ENCODE results near the gene KRT38. TPM values are rescaled to one million over a fixed set of nuclear protein-coding genes. Genes with fewer than 3 reads are reported as not detected.

The KRT38 gene
- total and polyA plus RNA-seq, 2 experiments from 2014 or later = not detected

GRCh38 chr17:41391535-41391934 is 49.2 kb downstream of the KRT38 start:
- DNase-seq (ENCODE audit: low read depth in 1 of 2, low spot score in 1 of 2) = no peak
- TF ChIP-seq CTCF (IDR thresholded peaks at IDR 0.05; ENCODE audit: low read depth, low read length) = no peak

GRCh38 chr17:41390411-41390938 is 50.3 kb downstream of the KRT38 start:
- no peak for TF ChIP-seq CTCF (IDR thresholded peaks at IDR 0.05; ENCODE audit: low read depth, low read length)
- DNase-seq (ENCODE audit: low read depth in 1 of 2, low spot score in 1 of 2) = no peak
- no peaks in the 10 kb centered on the region for H3K27me3 ChIP-seq
- H3K4me3 ChIP-seq = no peak overlapping the region
- H3K9me3 ChIP-seq (ENCODE audit: low read depth) = no peaks in the 10 kb centered on the region
- no peaks in the 10 kb centered on the region for H3K36me3 ChIP-seq
- H3K4me1 ChIP-seq (ENCODE audit: low read depth) = peaks cover 3% of the 10 kb centered on the region
- H3K27ac ChIP-seq = no peak overlapping the region

More at GRCh38 chr17:41391535-41391934, 49.2 kb downstream of the KRT38 start:
- Histone ChIP-seq H3K27ac (no peak overlapping the region), H3K4me1 (ENCODE audit: low read depth) (peaks cover 3% of the 10 kb centered on the region), H3K4me3 (no peak overlapping the region), H3K27me3 (no peaks in the 10 kb centered on the region), H3K9me3 (ENCODE audit: low read depth) (no peaks in the 10 kb centered on the region), H3K36me3 (no peaks in the 10 kb centered on the region)

GRCh38 chr17:41387670-41388069 is 53.1 kb downstream of the KRT38 start:
- Histone ChIP-seq H3K27ac (no peak overlapping the region), H3K4me3 (no peak overlapping the region), H3K4me1 (ENCODE audit: low read depth) (no peaks in the 10 kb centered on the region), H3K9me3 (ENCODE audit: low read depth) (no peaks in the 10 kb centered on the region), H3K36me3 (no peaks in the 10 kb centered on the region), H3K27me3 (no peaks in the 10 kb centered on the region)
- no peak for DNase-seq (ENCODE audit: low read depth in 1 of 2, low spot score in 1 of 2)
- TF ChIP-seq CTCF (IDR thresholded peaks at IDR 0.05; ENCODE audit: low read depth, low read length) = no peak

- H3K27me3 ChIP-seq = no peaks in the 10 kb centered on the region
- no peak for DNase-seq (ENCODE audit: low read depth in 1 of 2, low spot score in 1 of 2)
- no peak overlapping the region for H3K4me3 ChIP-seq
- no peaks in the 10 kb centered on the region for H3K36me3 ChIP-seq
- TF ChIP-seq CTCF (IDR thresholded peaks at IDR 0.05; ENCODE audit: low read depth, low read length) = no peak
- H3K4me1 ChIP-seq (ENCODE audit: low read depth) = no peaks in the 10 kb centered on the region
- no peak overlapping the region for H3K27ac ChIP-seq
- H3K9me3 ChIP-seq (ENCODE audit: low read depth) = no peaks in the 10 kb centered on the region
These were observed 54.6 kb downstream of the KRT38 start for GRCh38 chr17:41386227-41386626.

Other genes with a start within 250 kb of the KRT38 start
- gene KRTAP9-2, start 214.3 kb downstream of the KRT38 start, total RNA-seq = not detected in 2 replicates
- gene KRTAP9-2, start 214.3 kb downstream of the KRT38 start, polyA plus RNA-seq = not detected in 2 replicates
- not detected in 2 replicates for gene KRTAP9-3, start 208.5 kb downstream of the KRT38 start, total RNA-seq
- not detected in 2 replicates for gene KRTAP9-3, start 208.5 kb downstream of the KRT38 start, polyA plus RNA-seq
- not detected in 2 replicates for gene KRTAP9-8, start 203.0 kb downstream of the KRT38 start, total RNA-seq
- not detected in 2 replicates for gene KRTAP9-8, start 203.0 kb downstream of the KRT38 start, polyA plus RNA-seq
- not detected in 2 replicates for gene KRTAP9-4, start 191.3 kb downstream of the KRT38 start, total RNA-seq
- not detected in 2 replicates for gene KRTAP9-4, start 191.3 kb downstream of the KRT38 start, polyA plus RNA-seq
- gene KRTAP9-9, start 185.6 kb downstream of the KRT38 start, total RNA-seq = not detected in 2 replicates
- gene KRTAP9-9, start 185.6 kb downstream of the KRT38 start, polyA plus RNA-seq = not detected in 2 replicates
- gene KRTAP9-6, start 175.6 kb downstream of the KRT38 start, total RNA-seq = not detected in 2 replicates
- not detected in 2 replicates for gene KRTAP9-6, start 175.6 kb downstream of the KRT38 start, polyA plus RNA-seq
- gene KRTAP9-7, start 165.3 kb downstream of the KRT38 start, total RNA-seq = not detected in 2 replicates
- gene KRTAP9-7, start 165.3 kb downstream of the KRT38 start, polyA plus RNA-seq = not detected in 2 replicates
- not detected in 2 replicates for gene KRTAP29-1, start 138.1 kb downstream of the KRT38 start, total RNA-seq
- not detected in 2 replicates for gene KRTAP29-1, start 138.1 kb downstream of the KRT38 start, polyA plus RNA-seq
- not detected in 2 replicates for gene KRTAP16-1, start 131.7 kb downstream of the KRT38 start, total RNA-seq
- not detected in 2 replicates for gene KRTAP16-1, start 131.7 kb downstream of the KRT38 start, polyA plus RNA-seq
- gene KRTAP17-1, start 125.3 kb downstream of the KRT38 start, total RNA-seq = not detected in 2 replicates
- not detected in 2 replicates for gene KRTAP17-1, start 125.3 kb downstream of the KRT38 start, polyA plus RNA-seq
- gene KRT33A, start 90.2 kb downstream of the KRT38 start, total RNA-seq = not detected in 2 replicates
- gene KRT33A, start 90.2 kb downstream of the KRT38 start, polyA plus RNA-seq = not detected in 2 replicates
- not detected in 2 replicates for gene KRT33B, start 71.2 kb downstream of the KRT38 start, total RNA-seq
- not detected in 2 replicates for gene KRT33B, start 71.2 kb downstream of the KRT38 start, polyA plus RNA-seq
- not detected in 2 replicates for gene KRT34, start 58.7 kb downstream of the KRT38 start, total RNA-seq
- not detected in 2 replicates for gene KRT34, start 58.7 kb downstream of the KRT38 start, polyA plus RNA-seq
- gene KRT31, start 43.4 kb downstream of the KRT38 start, total RNA-seq = not detected in 2 replicates
- gene KRT31, start 43.4 kb downstream of the KRT38 start, polyA plus RNA-seq = not detected in 2 replicates
- not detected in 2 replicates for gene KRT37, start 16.4 kb downstream of the KRT38 start, total RNA-seq
- gene KRT37, start 16.4 kb downstream of the KRT38 start, polyA plus RNA-seq = not detected in 2 replicates
- not detected in 2 replicates for gene KRT32, start 26.4 kb upstream of the KRT38 start, total RNA-seq
- not detected in 2 replicates for gene KRT32, start 26.4 kb upstream of the KRT38 start, polyA plus RNA-seq
- gene KRT35, start 40.2 kb upstream of the KRT38 start, total RNA-seq = not detected in 2 replicates
- gene KRT35, start 40.2 kb upstream of the KRT38 start, polyA plus RNA-seq = not detected in 2 replicates
- gene KRT36, start 48.9 kb upstream of the KRT38 start, total RNA-seq = not detected in 2 replicates
- gene KRT36, start 48.9 kb upstream of the KRT38 start, polyA plus RNA-seq = not detected in 2 replicates
- gene KRT13, start 64.6 kb upstream of the KRT38 start, total RNA-seq = not detected in 2 replicates
- not detected in 2 replicates for gene KRT13, start 64.6 kb upstream of the KRT38 start, polyA plus RNA-seq
- 0.09 and 0.28 TPM in 2 replicates for gene KRT15, start 77.9 kb upstream of the KRT38 start, total RNA-seq
- gene KRT15, start 77.9 kb upstream of the KRT38 start, polyA plus RNA-seq = 0.15 TPM in 1 of 2 replicates, not detected in the other
- gene KRT19, start 87.3 kb upstream of the KRT38 start, total RNA-seq = 303 and 522 TPM in 2 replicates
- 270 and 501 TPM in 2 replicates for gene KRT19, start 87.3 kb upstream of the KRT38 start, polyA plus RNA-seq
- gene KRT9, start 131.1 kb upstream of the KRT38 start, total RNA-seq = not detected in 2 replicates
- not detected in 2 replicates for gene KRT9, start 131.1 kb upstream of the KRT38 start, polyA plus RNA-seq
- not detected in 2 replicates for gene KRT14, start 145.9 kb upstream of the KRT38 start, total RNA-seq
- gene KRT14, start 145.9 kb upstream of the KRT38 start, polyA plus RNA-seq = 0.20 TPM in 1 of 2 replicates, not detected in the other
- not detected in 2 replicates for gene KRT16, start 171.8 kb upstream of the KRT38 start, total RNA-seq
- 0.16 TPM in 1 of 2 replicates, not detected in the other for gene KRT16, start 171.8 kb upstream of the KRT38 start, polyA plus RNA-seq
- not detected in 2 replicates for gene KRT17, start 183.6 kb upstream of the KRT38 start, total RNA-seq
- gene KRT17, start 183.6 kb upstream of the KRT38 start, polyA plus RNA-seq = 1.2 TPM in 1 of 2 replicates, not detected in the other
- 153 and 285 TPM in 2 replicates for gene EIF1, start 247.9 kb upstream of the KRT38 start, total RNA-seq
- 726 and 784 TPM in 2 replicates for gene EIF1, start 247.9 kb upstream of the KRT38 start, polyA plus RNA-seq